Neural cell (in vitro differentiated cells): ENCODE data around the gene UBE4B.
A peak's percentile ranks its signal among the peaks of the same experiment; 100 is the strongest.

ENCODE experiments used
- CTCF ChIP-seq: fragments of 450-650 bp; IDR thresholded peaks from 2 replicates; pipeline ENCODE4 v1.5.1; 2014; ENCODE audit warnings: antibody characterized with exemption, mild to moderate bottlenecking, moderate library complexity; ENCODE audit not compliant: poor library complexity, severe bottlenecking
- EZH2 ChIP-seq: fragments of 200-600, 300-800 bp; shearing (Covaris generic), sonication (generic); IDR thresholded peaks from 2 replicates; pipeline ENCODE4 v1.6.1; 2014; ENCODE audit warnings: antibody characterized with exemption, low read length, borderline replicate concordance, mild to moderate bottlenecking; ENCODE audit not compliant: insufficient read depth, poor library complexity, severe bottlenecking
- MXI1 ChIP-seq: fragments of 450-650 bp; conservative IDR thresholded peaks from 2 replicates; pipeline ENCODE4 v1.6.1; 2014; ENCODE audit warnings: antibody characterized with exemption, mild to moderate bottlenecking; ENCODE audit not compliant: poor library complexity, severe bottlenecking
- POLR2AphosphoS5 ChIP-seq: IDR thresholded peaks from 2 replicates; pipeline ENCODE4 v1.6.1; 2012
- RAD21 ChIP-seq: fragments of 450-650 bp; conservative IDR thresholded peaks from 2 replicates; pipeline ENCODE4 v1.6.1; 2014; ENCODE audit warnings: antibody characterized with exemption, mild to moderate bottlenecking, moderate library complexity
- REST ChIP-seq: IDR thresholded peaks from 2 replicates; pipeline ENCODE4 v1.6.1; 2012; ENCODE audit warnings: borderline replicate concordance
- TAF1 ChIP-seq: IDR thresholded peaks from 2 replicates; pipeline ENCODE4 v1.6.1; 2012; ENCODE audit warnings: low read depth

- TF ChIP-seq CTCF (no peak), POLR2AphosphoS5 (peak; percentile 23), EZH2 (no peak), RAD21 (no peak), MXI1 (peak; percentile 42), TAF1 (no peak), REST (no peak)
Observed at GRCh38 chr1:10211805-10212410, 179.2 kb downstream of the UBE4B start.
